HepG2 (cell line): Measurements from ENCODE around the gene TBC1D25. TPM values are rescaled to one million over a fixed set of nuclear protein-coding genes. Genes with fewer than 3 reads are reported as not detected.

Experiments
- ATAC-seq: fragments of 200-7000 bp; cut with Tn5 transposase; 3 replicates; pipeline ENCODE4 v1.9.1; 2020; ENCODE audit warnings: mild to moderate bottlenecking, moderate library complexity
- BruUV-seq: library from RNA; stranded (reverse); fragments of 400-500 nt; replicated peaks from 2 replicates; lab custom pipeline; 2021; lab: Mats Ljungman, UMichigan
- CTCF ChIA-PET: fragments of 300-600 bp; formaldehyde crosslinking; extraction: SDS; loops from one replicate; lab custom pipeline; 2021; ENCODE audit warnings: low total read pairs, inconsistent platforms, low intra/inter-chr PET ratio; lab: Yijun Ruan, JAX
- POLR2A ChIA-PET: fragments of 350-600 bp; sonication (Branson Sonifier 250); formaldehyde crosslinking; loops from one replicate; lab custom pipeline; 2020; ENCODE audit warnings: antibody characterized with exemption, inconsistent platforms; lab: Yijun Ruan, JAX
- DNase-seq: peaks from one replicate; pipeline ENCODE4 v3.0.0-alpha.2; 2015; ENCODE audit warnings: low spot score
- FAIRE-seq: peaks from 3 replicates; lab custom pipeline; 2011; peaks lifted over from hg19 to GRCh38; lab: Jason Lieb, UNC
- H2AFZ ChIP-seq: one replicate; pipeline ENCODE4 v1.6.1; 2011; ENCODE audit warnings: low read length, inconsistent platforms
- H3K27ac ChIP-seq: fragments of 300-600 bp; 3 replicates; pipeline ENCODE4 v1.8.0; 2011; ENCODE audit warnings: mixed run types, mild to moderate bottlenecking, mixed read lengths, low read length, inconsistent platforms; ENCODE audit not compliant: insufficient read depth; ENCODE audit errors: extremely low read length
- H3K27me3 ChIP-seq, 2 experiments: fragments of 200-600 bp in 1 of 2; 2 replicates in 1 of 2; 3 replicates in 1 of 2; pipeline versions ENCODE4 v1.6.0 to v1.8.0; 2011; ENCODE audit warnings: low read length in 2 of 2, mild to moderate bottlenecking in 2 of 2, moderate library complexity in 2 of 2, inconsistent platforms in 1 of 2; ENCODE audit not compliant: insufficient read depth in 2 of 2, control insufficient read depth in 1 of 2
- H3K36me3 ChIP-seq, 2 experiments: fragments of 200-600 bp in 1 of 2; replicated peaks in 1 of 2; 2 replicates in 1 of 2; 3 replicates in 1 of 2; pipeline versions ENCODE4 v1.5.1 to v1.8.0; 2011; ENCODE audit warnings: low read length in 2 of 2, inconsistent platforms in 1 of 2; ENCODE audit not compliant: insufficient read depth in 2 of 2, control insufficient read depth in 1 of 2
- H3K4me1 ChIP-seq: 2 replicates; pipeline ENCODE4 v1.5.1; 2012; ENCODE audit warnings: low read length, inconsistent platforms; ENCODE audit not compliant: insufficient read depth
- H3K4me2 ChIP-seq: 2 replicates; pipeline ENCODE4 v1.6.0; 2011; ENCODE audit warnings: low read depth, low read length, inconsistent platforms
- H3K4me3 ChIP-seq, 3 experiments: fragments of 200-600 bp in 1 of 3; sonication (generic), shearing (Covaris generic) in 1 of 3; replicated peaks in 1 of 3; 2 replicates each; pipeline ENCODE4 v1.5.1; 2011 to 2016; ENCODE audit warnings: low read length in 3 of 3, inconsistent platforms in 2 of 3, low read depth in 2 of 3, mild to moderate bottlenecking in 2 of 3, control low read depth in 1 of 3, mixed read lengths in 1 of 3; ENCODE audit not compliant: insufficient read depth in 1 of 3
- H3K79me2 ChIP-seq: one replicate; pipeline ENCODE4 v1.6.1; 2011; ENCODE audit warnings: low read length, inconsistent platforms; ENCODE audit not compliant: insufficient read depth
- H3K9ac ChIP-seq: 2 replicates; pipeline ENCODE4 v1.6.0; 2011; ENCODE audit warnings: mild to moderate bottlenecking, low read depth, low read length, inconsistent platforms; ENCODE audit not compliant: insufficient read depth
- H3K9me3 ChIP-seq: 2 replicates; pipeline ENCODE4 v1.5.1; 2012; ENCODE audit warnings: mild to moderate bottlenecking, low read length
- H4K20me1 ChIP-seq: 2 replicates; pipeline ENCODE4 v1.6.0; 2011; ENCODE audit warnings: inconsistent platforms, mild to moderate bottlenecking, low read length, moderate library complexity; ENCODE audit not compliant: insufficient read depth
- NBN ChIP-seq: fragments of 450-650 bp; conservative IDR thresholded peaks from 2 replicates; pipeline ENCODE4 v1.6.1; 2017
- RARG ChIP-seq: sonication (generic); formaldehyde crosslinking; IDR thresholded peaks from 2 replicates; pipeline ENCODE4 v1.4.0; 2020; ENCODE audit warnings: low read depth, mild to moderate bottlenecking, missing genetic modification reagents
- RFXAP ChIP-seq: sonication (generic); formaldehyde crosslinking; IDR thresholded peaks from 2 replicates; pipeline ENCODE4 v1.4.0; 2020; ENCODE audit warnings: missing genetic modification reagents, borderline replicate concordance
- ZNF232 ChIP-seq: sonication (generic); formaldehyde crosslinking; IDR thresholded peaks from 2 replicates; pipeline ENCODE4 v1.4.0; 2020; ENCODE audit warnings: missing genetic modification reagents, borderline replicate concordance
- ZNF501 ChIP-seq: sonication (generic); formaldehyde crosslinking; IDR thresholded peaks from 2 replicates; pipeline ENCODE4 v1.5.1; 2020; ENCODE audit warnings: mild to moderate bottlenecking, moderate library complexity, missing genetic modification reagents
- WGBS: methylation state at CpG from one replicate; pipeline ENCODE4 v1.1.6; 2017; ENCODE audit warnings: low lambda C conversion rate; 5-methylcytosine and 5-hydroxymethylcytosine counted together
- in situ Hi-C: cut with HindIII; loops from 2 replicates; pipeline ENCODE4 v1.10.0; 2017; ENCODE audit warnings: low pct_unique_long_range_greater_than_20kb; ENCODE audit not compliant: extremely low pct_ligation_motif_present
- intact Hi-C: fragments of 100-400 bp; cut with micrococcal nuclease; formaldehyde crosslinking; loops from one replicate; pipeline ENCODE4 v1.10.0; 2022; ENCODE audit not compliant: unreplicated experiment
- polyA plus RNA-seq, 8 experiments: library from polyadenylated mRNA; depleted of rRNA in 3 of 8; stranded (reverse) in 7 of 8; unstranded in 1 of 8; fragments of >200 nt; fragmentation: Illumina TruSeq in 4 of 8; extraction: Trizol in 4 of 8; gene quantifications; 2 replicates each; pipeline versions ENCODE4 v1.2.1 to v1.2.3, GENCODE V29; 2011 to 2016; ENCODE audit warnings: low read depth in 4 of 8, missing spikeins in 1 of 8, mixed read lengths in 1 of 8; ENCODE audit not compliant: insufficient read depth in 1 of 8
- total RNA-seq, 5 experiments: library from RNA; depleted of rRNA; stranded (reverse); fragments of >200 nt; fragmentation: Illumina TruSeq; extraction: Trizol; gene quantifications; 2 replicates each; pipeline ENCODE4 v1.2.3, GENCODE V29; 2016; ENCODE audit warnings: low read depth in 1 of 5
- TF ChIP-seq, protein P1 (sequence below): sonication (generic); formaldehyde crosslinking; IDR thresholded peaks from 2 replicates; pipeline ENCODE4 v1.4.0; 2020; ENCODE audit warnings: missing genetic modification reagents, borderline replicate concordance
- TF ChIP-seq, protein P2 (sequence below): sonication (generic); formaldehyde crosslinking; IDR thresholded peaks from one replicate; pipeline ENCODE4 v1.5.1; 2020; ENCODE audit warnings: mild to moderate bottlenecking, missing genetic modification reagents; ENCODE audit errors: not compliant biosample characterization
- TF ChIP-seq, protein P3 (sequence below): sonication (generic); formaldehyde crosslinking; IDR thresholded peaks from 2 replicates; pipeline ENCODE4 v1.4.0; 2020; ENCODE audit warnings: missing genetic modification reagents, borderline replicate concordance

TBC1D25 gene
- total and polyA plus RNA-seq, 2 of the 13 experiments (the other 11 are each of a cell fraction or from before 2014, with no cell fraction given): 3.5 to 4.7 TPM

DNA sequence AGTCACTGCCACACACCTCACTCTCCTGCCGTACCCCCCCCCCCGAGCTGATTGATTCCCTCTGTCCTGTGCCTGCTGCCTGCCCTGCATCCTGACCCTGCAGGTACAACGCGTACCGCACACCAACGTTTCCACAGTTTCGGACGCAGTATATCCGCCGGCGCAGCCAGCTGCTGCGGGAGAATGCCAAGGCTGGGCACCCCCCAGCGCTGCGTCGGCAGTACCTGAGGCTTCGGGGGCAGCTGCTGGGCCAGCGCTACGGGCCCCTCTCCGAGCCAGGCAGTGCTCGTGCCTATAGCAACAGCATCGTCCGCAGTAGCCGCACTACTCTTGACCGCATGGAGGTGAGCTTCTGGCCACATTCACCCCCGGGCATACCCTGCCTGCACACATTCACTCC is 59.1 kb downstream of the TBC1D25 start (continued):
- TF ChIP-seq ZNF501 (CRISPR knock-in tag): no peak

DNA sequence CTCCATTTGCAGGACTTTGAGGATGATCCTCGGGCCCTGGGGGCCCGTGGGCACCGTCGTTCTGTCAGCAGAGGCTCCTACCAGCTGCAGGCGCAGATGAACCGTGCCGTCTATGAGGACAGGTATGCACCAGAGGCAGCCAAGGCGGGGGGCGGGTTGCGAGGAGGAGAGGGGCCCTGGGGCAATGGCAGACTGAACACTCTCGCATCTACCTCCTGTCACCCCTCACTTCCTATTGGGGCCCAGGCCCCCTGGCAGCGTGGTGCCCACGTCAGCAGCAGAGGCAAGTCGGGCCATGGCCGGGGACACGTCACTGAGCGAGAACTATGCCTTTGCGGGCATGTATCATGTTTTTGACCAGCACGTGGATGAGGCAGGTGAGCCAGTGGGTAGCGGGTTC is 59.8 kb downstream of the TBC1D25 start:
- in situ Hi-C loops: no loop called here
- intact Hi-C loops: no loop called here
- no peak for FAIRE-seq
- ATAC-seq: no peak
- Histone ChIP-seq H3K4me3 (no peak overlapping the region), H3K27me3 (no peaks in the 10 kb centered on the region), H3K9me3 (no peaks in the 10 kb centered on the region), H4K20me1 (no peaks in the 10 kb centered on the region), H2AFZ (no peak overlapping the region), H3K36me3 (peaks cover 2 to 5% of the 10 kb centered on the region in 2 experiments; a peak in 3 of 5 replicates), H3K4me1 (peaks cover 17% of the 10 kb centered on the region), H3K9ac (no peak overlapping the region), H3K4me2 (no peak overlapping the region), H3K27ac (no peak overlapping the region), H3K79me2 (no peaks in the 10 kb centered on the region)
- ChIA-PET POLR2A (no interaction called here), CTCF (no interaction called here)
- DNase-seq: no peak
- BruUV-seq: no TSS peak
- no CpG with 5 or more reads among the region's 20 CpGs for whole genome bisulfite sequencing
- TF ChIP-seq, protein P1, sequence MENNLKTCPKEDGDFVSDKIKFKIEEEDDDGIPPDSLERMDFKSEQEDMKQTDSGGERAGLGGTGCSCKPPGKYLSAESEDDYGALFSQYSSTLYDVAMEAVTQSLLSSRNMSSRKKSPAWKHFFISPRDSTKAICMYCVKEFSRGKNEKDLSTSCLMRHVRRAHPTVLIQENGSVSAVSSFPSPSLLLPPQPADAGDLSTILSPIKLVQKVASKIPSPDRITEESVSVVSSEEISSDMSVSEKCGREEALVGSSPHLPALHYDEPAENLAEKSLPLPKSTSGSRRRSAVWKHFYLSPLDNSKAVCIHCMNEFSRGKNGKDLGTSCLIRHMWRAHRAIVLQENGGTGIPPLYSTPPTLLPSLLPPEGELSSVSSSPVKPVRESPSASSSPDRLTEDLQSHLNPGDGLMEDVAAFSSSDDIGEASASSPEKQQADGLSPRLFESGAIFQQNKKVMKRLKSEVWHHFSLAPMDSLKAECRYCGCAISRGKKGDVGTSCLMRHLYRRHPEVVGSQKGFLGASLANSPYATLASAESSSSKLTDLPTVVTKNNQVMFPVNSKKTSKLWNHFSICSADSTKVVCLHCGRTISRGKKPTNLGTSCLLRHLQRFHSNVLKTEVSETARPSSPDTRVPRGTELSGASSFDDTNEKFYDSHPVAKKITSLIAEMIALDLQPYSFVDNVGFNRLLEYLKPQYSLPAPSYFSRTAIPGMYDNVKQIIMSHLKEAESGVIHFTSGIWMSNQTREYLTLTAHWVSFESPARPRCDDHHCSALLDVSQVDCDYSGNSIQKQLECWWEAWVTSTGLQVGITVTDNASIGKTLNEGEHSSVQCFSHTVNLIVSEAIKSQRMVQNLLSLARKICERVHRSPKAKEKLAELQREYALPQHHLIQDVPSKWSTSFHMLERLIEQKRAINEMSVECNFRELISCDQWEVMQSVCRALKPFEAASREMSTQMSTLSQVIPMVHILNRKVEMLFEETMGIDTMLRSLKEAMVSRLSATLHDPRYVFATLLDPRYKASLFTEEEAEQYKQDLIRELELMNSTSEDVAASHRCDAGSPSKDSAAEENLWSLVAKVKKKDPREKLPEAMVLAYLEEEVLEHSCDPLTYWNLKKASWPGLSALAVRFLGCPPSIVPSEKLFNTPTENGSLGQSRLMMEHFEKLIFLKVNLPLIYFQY: no peak
- TF ChIP-seq RARG (CRISPR knock-in tag): no peak
- no peak for TF ChIP-seq NBN
- TF ChIP-seq, protein P2, sequence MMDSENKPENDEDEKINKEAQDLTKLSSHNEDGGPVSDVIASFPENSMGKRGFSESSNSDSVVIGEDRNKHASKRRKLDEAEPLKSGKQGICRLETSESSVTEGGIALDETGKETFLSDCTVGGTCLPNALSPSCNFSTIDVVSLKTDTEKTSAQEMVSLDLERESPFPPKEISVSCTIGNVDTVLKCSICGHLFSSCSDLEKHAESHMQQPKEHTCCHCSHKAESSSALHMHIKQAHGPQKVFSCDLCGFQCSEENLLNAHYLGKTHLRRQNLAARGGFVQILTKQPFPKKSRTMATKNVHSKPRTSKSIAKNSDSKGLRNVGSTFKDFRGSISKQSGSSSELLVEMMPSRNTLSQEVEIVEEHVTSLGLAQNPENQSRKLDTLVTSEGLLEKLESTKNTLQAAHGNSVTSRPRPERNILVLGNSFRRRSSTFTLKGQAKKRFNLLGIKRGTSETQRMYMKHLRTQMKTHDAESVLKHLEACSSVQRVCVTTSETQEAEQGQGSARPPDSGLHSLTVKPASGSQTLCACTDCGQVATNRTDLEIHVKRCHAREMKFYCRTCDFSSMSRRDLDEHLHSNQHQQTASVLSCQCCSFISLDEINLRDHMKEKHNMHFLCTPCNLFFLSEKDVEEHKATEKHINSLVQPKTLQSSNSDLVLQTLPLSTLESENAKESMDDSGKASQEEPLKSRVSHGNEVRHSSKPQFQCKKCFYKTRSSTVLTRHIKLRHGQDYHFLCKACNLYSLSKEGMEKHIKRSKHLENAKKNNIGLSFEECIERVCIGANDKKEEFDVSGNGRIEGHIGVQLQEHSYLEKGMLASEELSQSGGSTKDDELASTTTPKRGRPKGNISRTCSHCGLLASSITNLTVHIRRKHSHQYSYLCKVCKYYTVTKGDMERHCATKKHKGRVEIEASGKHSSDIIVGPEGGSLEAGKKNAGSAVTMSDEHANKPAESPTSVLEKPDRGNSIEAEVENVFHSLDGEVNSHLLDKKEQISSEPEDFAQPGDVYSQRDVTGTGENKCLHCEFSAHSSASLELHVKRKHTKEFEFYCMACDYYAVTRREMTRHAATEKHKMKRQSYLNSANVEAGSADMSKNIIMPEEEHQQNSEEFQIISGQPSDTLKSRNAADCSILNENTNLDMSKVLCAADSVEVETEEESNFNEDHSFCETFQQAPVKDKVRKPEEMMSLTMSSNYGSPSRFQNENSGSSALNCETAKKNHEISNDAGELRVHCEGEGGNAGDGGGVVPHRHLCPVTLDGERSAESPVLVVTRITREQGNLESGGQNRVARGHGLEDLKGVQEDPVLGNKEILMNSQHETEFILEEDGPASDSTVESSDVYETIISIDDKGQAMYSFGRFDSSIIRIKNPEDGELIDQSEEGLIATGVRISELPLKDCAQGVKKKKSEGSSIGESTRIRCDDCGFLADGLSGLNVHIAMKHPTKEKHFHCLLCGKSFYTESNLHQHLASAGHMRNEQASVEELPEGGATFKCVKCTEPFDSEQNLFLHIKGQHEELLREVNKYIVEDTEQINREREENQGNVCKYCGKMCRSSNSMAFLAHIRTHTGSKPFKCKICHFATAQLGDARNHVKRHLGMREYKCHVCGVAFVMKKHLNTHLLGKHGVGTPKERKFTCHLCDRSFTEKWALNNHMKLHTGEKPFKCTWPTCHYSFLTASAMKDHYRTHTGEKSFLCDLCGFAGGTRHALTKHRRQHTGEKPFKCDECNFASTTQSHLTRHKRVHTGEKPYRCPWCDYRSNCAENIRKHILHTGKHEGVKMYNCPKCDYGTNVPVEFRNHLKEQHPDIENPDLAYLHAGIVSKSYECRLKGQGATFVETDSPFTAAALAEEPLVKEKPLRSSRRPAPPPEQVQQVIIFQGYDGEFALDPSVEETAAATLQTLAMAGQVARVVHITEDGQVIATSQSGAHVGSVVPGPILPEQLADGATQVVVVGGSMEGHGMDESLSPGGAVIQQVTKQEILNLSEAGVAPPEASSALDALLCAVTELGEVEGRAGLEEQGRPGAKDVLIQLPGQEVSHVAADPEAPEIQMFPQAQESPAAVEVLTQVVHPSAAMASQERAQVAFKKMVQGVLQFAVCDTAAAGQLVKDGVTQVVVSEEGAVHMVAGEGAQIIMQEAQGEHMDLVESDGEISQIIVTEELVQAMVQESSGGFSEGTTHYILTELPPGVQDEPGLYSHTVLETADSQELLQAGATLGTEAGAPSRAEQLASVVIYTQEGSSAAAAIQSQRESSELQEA (CRISPR knock-in tag): no peak
- TF ChIP-seq, protein P3, sequence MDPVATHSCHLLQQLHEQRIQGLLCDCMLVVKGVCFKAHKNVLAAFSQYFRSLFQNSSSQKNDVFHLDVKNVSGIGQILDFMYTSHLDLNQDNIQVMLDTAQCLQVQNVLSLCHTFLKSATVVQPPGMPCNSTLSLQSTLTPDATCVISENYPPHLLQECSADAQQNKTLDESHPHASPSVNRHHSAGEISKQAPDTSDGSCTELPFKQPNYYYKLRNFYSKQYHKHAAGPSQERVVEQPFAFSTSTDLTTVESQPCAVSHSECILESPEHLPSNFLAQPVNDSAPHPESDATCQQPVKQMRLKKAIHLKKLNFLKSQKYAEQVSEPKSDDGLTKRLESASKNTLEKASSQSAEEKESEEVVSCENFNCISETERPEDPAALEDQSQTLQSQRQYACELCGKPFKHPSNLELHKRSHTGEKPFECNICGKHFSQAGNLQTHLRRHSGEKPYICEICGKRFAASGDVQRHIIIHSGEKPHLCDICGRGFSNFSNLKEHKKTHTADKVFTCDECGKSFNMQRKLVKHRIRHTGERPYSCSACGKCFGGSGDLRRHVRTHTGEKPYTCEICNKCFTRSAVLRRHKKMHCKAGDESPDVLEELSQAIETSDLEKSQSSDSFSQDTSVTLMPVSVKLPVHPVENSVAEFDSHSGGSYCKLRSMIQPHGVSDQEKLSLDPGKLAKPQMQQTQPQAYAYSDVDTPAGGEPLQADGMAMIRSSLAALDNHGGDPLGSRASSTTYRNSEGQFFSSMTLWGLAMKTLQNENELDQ: no peak
- no peak for TF ChIP-seq RFXAP
- TF ChIP-seq ZNF232 (CRISPR knock-in tag): no peak
